Fibroblast of mammary gland (primary cell): ENCODE measurements around the gene ANO2.

Source experiments
- DNase-seq: peaks from one replicate; pipeline ENCODE4 v3.0.0-alpha.2; 2010; ENCODE audit warnings: low read depth
- H3K4me3 ChIP-seq: 2 replicates; pipeline ENCODE4 v1.5.1; 2011; ENCODE audit warnings: low read depth, mild to moderate bottlenecking, low read length, moderate library complexity; ENCODE audit not compliant: control insufficient read depth
- CTCF ChIP-seq: conservative IDR thresholded peaks from 2 replicates; pipeline ENCODE4 v1.5.1; 2011; ENCODE audit warnings: low read depth, low read length, inconsistent platforms; ENCODE audit not compliant: control insufficient read depth, insufficient read depth

The ANO2 gene

DNA sequence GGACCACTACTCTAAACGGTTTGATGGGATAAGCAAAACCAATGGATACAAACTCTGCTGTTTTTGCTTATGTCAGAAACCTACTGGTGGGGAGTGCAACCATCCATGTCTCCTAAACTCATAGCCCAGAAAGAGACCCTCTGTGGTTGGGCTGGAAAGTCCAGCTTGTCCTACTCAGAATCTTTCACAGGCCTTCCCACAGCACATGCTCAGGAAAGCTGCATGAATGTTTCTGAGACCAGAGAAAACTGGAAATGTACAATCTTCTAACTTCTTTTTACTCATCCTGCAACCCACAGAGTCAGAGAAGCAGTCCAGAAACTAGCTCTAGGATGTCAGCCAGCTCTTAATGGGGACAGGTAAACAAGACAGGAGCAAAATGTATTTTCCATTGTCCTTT, 73.3 kb downstream of the ANO2 start:
- no peak overlapping the region for H3K4me3 ChIP-seq
- no peak for TF ChIP-seq CTCF
- no peak for DNase-seq

GRCh38 chr12:5870183-5870582, 74.9 kb downstream of the ANO2 start:
- no peak for DNase-seq
- TF ChIP-seq CTCF, result no peak
- H3K4me3 ChIP-seq, result no peak overlapping the region

- no peak overlapping the region for H3K4me3 ChIP-seq
- TF ChIP-seq CTCF, result no peak
- no peak for DNase-seq
Measured at GRCh38 chr12:5868625-5869295, 76.3 kb downstream of the ANO2 start.

DNA sequence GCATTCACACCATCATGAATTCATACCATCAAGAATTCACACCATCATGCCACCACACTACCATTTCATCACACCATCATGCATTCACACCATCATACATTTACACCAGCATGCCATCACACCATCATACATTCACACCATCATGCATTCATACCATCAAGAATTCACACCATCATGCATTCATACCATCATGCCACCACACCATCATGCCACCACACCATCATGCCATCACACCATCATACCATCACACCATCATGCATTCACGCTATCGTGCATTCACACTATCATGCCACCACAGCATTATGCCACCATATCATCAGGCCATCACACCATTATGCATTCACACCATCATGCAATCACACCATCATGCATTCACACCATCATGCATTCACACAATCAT, 79.7 kb downstream of the ANO2 start:
- DNase-seq, result no peak
- H3K4me3 ChIP-seq, result no peak overlapping the region
- TF ChIP-seq CTCF, result no peak

DNA sequence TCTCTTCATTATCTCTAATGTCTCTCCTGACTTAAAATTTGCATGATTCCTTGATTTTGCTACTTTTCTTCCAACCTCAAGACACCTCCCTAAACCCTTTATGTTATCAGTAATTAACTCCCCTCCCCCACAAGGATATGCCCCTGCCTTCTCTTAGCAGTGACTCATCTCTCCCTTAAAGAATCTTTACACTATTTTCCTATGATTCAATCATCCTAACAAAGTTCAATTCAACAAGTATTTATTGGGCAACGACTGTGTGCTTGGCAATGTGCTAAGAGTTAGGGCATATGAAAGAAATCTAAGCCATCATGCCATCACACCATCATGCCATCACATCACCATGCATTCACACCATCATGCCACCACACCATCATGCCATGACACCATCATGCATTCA, 80.1 kb downstream of the ANO2 start:
- no peak overlapping the region for H3K4me3 ChIP-seq
- TF ChIP-seq CTCF, result no peak
- no peak for DNase-seq

DNA sequence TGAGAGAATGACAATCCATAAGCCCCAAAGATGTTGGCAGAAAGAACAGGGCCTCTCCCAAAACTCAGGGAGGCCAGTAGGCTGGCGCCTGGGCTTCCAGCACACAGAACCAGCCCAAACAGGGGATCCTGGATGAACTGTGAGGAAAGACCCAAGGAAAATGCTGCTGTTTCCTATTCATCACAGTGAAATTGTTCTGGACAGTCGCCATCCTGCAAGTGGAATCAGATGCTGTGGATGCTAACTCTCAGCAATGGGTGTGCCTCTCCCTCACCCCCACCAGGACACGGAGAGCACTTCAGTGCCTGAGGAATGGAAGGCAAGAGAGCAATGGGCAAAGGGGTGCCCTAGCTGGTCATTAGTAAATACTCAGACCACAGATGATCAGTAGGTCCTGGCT, 80.8 kb downstream of the ANO2 start:
- no peak for DNase-seq
- TF ChIP-seq CTCF, result no peak
- no peak overlapping the region for H3K4me3 ChIP-seq

GRCh38 chr12:5861416-5861815, 83.6 kb downstream of the ANO2 start:
- H3K4me3 ChIP-seq, result no peak overlapping the region
- no peak for DNase-seq
- no peak for TF ChIP-seq CTCF
